Cardiac septum (tissue), 1 donor: ENCODE data around the gene KLHDC2. TPM values are rescaled to one million over a fixed set of nuclear protein-coding genes. Genes with fewer than 3 reads are reported as not detected.
"Not testable (repeated sequence)": the region's sequence is repeated elsewhere in the genome, so short reads cannot be mapped to it uniquely, and the experiment has no call there.

Source experiments
- DNase-seq: peaks from one replicate; pipeline ENCODE4 v3.0.0-alpha.2; 2020; ENCODE audit warnings: low spot score
- intact Hi-C: fragments of 100-400 bp; cut with DNase I; formaldehyde crosslinking; loops from one replicate; pipeline ENCODE4 v1.14.0; 2022
- total RNA-seq: library from RNA; stranded (reverse); fragmentation: NEBNext Ultra II Directional; extraction: Animal tissue kit (Norgen Biotek cat#: 25700); gene quantifications from one replicate; pipeline ENCODE4 v1.2.1, GENCODE V29; 2021
- donor health status: DM: no; HTN: no; CAD: no.

The KLHDC2 gene
- total RNA-seq, 1 donor from 2014 or later: 77.2 TPM

DNA sequence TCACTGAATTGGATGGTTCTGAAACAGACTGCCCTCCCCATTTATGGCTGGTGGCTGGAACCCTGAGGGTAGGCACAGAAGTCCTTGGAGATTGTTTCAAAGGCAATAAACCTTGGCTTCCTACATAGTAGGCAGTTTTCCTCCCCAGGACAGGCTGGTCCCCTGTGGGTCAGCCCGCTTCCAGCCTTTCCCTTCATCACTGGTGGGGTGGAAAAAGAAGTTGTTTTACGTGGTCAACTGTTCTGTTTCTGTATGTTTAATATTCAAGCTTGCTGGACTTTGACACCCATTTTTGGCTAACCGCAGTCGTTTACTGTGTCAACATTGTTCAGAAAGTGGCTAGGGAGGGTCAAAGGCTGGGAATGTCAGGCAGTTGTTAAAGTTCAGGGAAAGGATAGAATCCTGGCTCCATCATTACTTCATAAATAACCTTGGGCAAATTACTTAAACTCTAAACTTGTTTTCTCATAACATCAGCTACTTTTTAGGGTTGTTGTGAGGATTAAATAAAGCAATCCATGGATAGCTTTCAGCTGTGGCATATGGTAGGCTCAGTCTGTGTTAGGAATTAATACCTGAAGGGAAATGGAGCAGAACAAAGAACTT, 2.4 kb downstream of the KLHDC2 start:
- no peak for DNase-seq

DNA sequence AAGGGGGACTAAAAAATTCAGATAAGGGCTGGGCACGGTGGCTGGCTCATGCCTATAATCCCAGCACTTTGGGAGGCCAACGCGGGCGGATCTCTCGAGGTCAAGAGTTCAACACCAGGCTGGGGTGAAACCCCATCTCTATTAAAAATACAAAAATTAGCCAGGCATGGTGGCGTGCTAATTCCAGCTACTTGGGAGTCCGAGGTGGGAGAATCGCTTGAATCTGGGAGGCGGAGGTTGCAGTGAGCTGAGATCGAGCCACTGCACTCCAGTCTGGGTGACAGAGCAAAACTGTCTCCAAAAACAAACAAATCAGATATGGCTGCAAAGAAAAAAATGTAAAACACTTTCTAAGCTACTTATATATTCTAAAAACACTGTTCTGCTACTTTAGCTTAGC, 3.7 kb downstream of the KLHDC2 start:
- DNase-seq, intact Hi-C loops: not testable (repeated sequence)

More for the DNA sequence above, 2.4 kb downstream of the KLHDC2 start:
- intact Hi-C loops: no loop called here

DNA sequence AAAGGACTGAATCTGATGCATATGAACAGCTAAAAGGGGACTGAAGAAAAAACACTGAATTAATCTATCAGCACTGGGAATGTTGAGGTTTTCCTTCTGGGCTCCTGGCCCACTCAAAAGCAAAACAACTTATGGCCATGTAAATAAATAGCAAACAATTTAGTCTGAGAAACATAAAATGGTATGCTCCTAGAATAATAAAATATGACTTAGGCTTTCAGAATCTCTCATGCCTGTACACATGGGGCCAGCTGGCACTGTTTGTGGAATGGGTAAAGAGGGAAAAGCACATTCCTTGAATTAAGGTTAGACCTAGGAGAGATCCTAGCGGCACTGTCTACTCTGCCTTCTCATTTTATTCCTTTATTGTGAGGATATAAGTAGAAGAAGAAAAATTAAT, 6.2 kb downstream of the KLHDC2 start:
- DNase-seq: no peak
- intact Hi-C loops: no loop called here

DNA sequence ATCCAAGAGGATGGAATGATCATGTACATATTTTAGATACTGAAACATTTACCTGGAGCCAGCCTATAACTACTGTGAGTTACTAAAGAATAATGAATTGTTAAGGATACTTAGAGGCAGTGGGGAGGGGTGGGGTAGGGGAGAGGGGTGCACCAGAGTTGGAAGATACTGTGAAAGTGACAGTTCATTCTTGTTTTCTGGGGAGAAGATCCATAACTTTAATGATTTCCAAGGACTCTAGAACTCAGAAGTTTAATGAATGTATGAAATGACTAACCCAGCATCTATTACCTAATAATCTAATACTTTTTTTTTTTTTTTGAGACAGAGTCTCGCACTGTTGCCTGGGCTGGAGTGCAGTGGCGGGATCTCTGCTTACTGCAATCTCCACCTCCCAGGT, 10.5 kb downstream of the KLHDC2 start:
- no peak for DNase-seq
- intact Hi-C loops: no loop called here

DNA sequence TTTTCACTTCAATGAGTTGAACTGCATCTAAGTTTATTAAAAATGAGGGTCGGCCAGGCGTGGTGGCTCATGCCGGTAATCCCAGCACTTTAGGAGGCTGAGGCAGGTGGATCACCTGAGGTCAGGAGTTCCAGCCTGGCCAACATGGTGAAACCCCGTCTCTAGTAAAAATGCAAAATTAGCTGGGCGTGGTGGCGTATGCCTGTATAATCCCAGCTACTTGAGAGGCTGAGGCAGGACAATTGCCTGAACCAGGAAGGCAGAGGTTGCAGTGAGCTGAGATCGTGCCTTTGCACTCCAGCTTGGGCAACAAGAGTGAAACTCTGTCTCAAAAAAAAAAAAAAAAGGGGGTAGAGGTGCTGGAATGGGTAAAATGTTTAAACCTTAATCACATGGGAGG, 13.1 kb downstream of the KLHDC2 start:
- intact Hi-C loops, DNase-seq: not testable (repeated sequence)

DNA sequence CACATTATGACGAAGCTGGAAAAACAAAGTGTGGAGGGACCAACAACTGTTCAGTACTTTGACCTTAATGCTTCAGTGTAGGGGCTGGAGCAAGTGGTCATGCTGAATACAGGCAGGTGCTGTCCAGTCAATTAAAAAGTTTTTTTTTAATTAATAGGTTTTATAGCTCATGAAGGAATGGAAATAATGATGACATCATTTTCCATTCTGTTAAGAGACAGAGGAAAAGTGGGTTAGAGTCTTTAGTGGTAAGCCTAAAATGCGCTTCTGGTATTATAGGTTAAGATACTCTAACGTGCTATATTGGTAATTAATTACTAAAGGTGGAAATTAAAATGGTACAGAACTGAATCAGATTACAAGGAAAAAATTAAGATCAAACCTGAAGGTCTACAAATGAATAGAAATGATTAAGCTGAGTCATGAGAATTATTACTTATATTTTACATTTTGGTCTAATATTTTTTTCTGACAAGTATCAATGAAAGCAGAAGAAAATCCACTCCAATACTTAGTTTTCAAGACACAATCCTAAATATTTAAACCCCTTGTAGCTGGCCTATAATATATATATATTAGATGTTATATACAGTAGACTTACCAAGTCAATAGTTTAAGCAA, 15.6 kb downstream of the KLHDC2 start:
- intact Hi-C loops: no loop called here
- no peak for DNase-seq

DNA sequence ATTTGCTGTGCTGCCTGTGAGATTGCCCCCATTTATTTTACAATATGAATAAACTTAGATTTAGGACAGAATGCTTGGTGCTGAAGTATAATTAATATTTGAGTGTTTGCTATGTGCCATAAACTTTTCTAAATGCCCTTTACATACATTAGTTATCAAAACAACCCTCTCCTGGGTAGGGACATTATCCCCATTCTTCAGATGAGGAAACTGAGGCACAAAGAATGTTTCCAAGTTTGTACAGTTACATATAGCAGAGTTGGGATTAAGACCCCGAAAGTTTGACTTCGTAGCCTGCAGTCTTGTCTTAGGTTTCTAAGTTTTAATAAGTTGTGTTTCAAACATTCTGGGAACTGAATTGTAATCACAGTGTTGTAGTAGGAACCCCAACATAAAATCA, 18.4 kb downstream of the KLHDC2 start:
- intact Hi-C loops: no loop called here
- DNase-seq: no peak

- intact Hi-C loops: no loop called here
- no peak for DNase-seq
Measured at GRCh38 chr14:49792618-49793017, 24.7 kb downstream of the KLHDC2 start.

DNA sequence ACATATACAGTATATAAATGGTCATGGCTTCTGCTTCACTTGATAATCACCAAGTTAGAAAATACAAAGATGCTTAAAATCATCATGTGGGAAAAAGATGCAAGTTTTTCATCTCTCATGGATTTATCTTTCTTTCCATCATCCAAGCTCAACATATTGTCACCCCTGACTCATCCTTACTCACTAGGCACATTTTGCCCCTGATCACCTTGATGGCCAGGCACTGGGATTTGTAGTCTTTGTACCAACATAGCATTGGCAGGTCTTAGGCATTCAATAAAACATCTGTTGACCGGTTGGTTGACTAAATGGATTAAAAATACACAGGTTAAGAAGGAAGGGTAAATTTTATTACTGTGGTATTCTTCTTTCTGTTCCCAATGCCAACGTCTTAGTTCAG, 28.1 kb downstream of the KLHDC2 start:
- DNase-seq: no peak

GRCh38 chr14:49808780-49809179, 40.8 kb downstream of the KLHDC2 start:
- DNase-seq: no peak
- intact Hi-C loops: no loop called here

More for the DNA sequence above, 28.1 kb downstream of the KLHDC2 start:
- intact Hi-C loops: no loop called here

DNA sequence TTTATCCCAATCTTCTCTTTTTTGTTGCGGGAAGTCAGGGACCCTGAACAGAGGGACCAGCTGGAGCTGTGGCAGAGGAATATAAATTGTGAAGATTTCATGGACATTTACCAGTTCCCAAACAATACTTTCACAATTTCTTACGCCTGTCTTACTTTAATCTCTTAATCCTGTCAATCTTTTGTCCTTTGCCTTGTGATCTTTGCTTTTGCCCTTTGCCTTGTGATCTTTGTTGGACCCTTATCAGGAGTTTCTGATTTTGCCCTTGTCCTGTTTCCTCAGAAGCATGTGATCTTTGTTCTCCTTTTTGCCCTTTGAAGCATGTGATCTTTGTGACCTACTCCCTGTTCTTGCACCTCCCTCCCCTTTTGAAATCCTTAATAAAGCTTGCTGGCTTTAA, 48.2 kb downstream of the KLHDC2 start:
- DNase-seq, intact Hi-C loops: not testable (repeated sequence)

- intact Hi-C loops: no loop called here
- no peak for DNase-seq
Measured at GRCh38 chr14:49816844-49817243, 48.9 kb downstream of the KLHDC2 start.

DNA sequence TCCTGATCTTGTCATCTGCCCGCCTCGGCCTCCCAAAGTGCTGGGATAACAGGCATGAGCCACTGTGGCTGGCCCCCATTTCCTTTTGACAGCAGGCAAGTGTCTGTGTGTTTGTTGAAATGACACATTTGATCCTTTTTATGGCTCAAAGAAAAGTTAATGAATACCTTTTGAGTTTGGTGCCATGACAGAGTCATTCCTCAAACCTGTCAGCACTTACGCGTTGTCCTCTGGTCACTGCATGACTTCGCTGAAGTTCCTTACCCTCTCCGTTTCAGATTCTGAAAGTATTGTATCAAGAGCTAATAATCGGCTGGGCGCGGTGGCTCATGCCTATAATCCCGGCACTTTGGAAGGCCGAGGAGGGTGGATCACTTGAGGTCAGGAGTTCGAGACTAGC, 52.2 kb downstream of the KLHDC2 start:
- DNase-seq: no peak
- intact Hi-C loops: no loop called here

GRCh38 chr14:49828640-49829039, 60.7 kb downstream of the KLHDC2 start:
- DNase-seq: no peak
- intact Hi-C loops: no loop called here

Other genes with a start within 250 kb of the KLHDC2 start
- 612 TPM for gene RPS29, start 181.8 kb upstream of the KLHDC2 start, total RNA-seq
- gene LRR1, start 169.2 kb upstream of the KLHDC2 start, total RNA-seq: 4.7 TPM
- gene RPL36AL, start 147.5 kb upstream of the KLHDC2 start, total RNA-seq: 135 TPM
- gene MGAT2, start 147.4 kb upstream of the KLHDC2 start, total RNA-seq: 20.0 TPM
- 4.8 TPM for gene DNAAF2, start 132.9 kb upstream of the KLHDC2 start, total RNA-seq
- gene POLE2, start 79.9 kb upstream of the KLHDC2 start, total RNA-seq: 0.78 TPM
- gene KLHDC1, start 75.0 kb upstream of the KLHDC2 start, total RNA-seq: 6.6 TPM
- gene NEMF, start 84.6 kb downstream of the KLHDC2 start, total RNA-seq: 54.0 TPM
- 33.2 TPM for gene ARF6, start 124.9 kb downstream of the KLHDC2 start, total RNA-seq